ENCODE data around the gene OR5P2.
"Not testable (repeated sequence)": the region's sequence is repeated elsewhere in the genome, so short reads cannot be mapped to it uniquely, and the experiment has no call there.

The OR5P2 gene

GRCh38 chr11:7796842-7797241 is at the start of gene OR5P2:
Gene OR5P2 (minus strand): TSS chr11:7796942. CDS start chr11:7796942, 0 bp downstream.
- DNase-seq (ENCODE audit: low spot score), result no peak

GRCh38 chr11:7846003-7846402 is 49.3 kb upstream of the OR5P2 start:
- no peak for DNase-seq (ENCODE audit: low spot score)

- no peak for DNase-seq (ENCODE audit: low spot score)
Observed at GRCh38 chr11:7844986-7845385, 48.2 kb upstream of the OR5P2 start.

- no peak for DNase-seq (ENCODE audit: low spot score)
Observed at GRCh38 chr11:7844521-7844920, 47.8 kb upstream of the OR5P2 start.

- no peak for DNase-seq (ENCODE audit: low spot score)
Observed at GRCh38 chr11:7840578-7840977, 43.8 kb upstream of the OR5P2 start.

GRCh38 chr11:7833527-7833926 is 36.8 kb upstream of the OR5P2 start:
- no peak for DNase-seq (ENCODE audit: low spot score)

- DNase-seq (ENCODE audit: low spot score), result no peak
Observed at GRCh38 chr11:7830740-7831139, 34.0 kb upstream of the OR5P2 start, which contains the start of gene OR5P3. Gene OR5P3 (minus strand): TSS chr11:7830840.

- DNase-seq (ENCODE audit: low spot score), result no peak
Observed at GRCh38 chr11:7826324-7826723, 29.6 kb upstream of the OR5P2 start.

GRCh38 chr11:7820417-7820816 is 23.7 kb upstream of the OR5P2 start:
- DNase-seq (ENCODE audit: low spot score), result not testable (repeated sequence)

- DNase-seq (ENCODE audit: low spot score), result not testable (repeated sequence)
Observed at GRCh38 chr11:7814897-7815296, 18.2 kb upstream of the OR5P2 start.

GRCh38 chr11:7810301-7810700 is 13.6 kb upstream of the OR5P2 start:
- not testable (repeated sequence) for DNase-seq (ENCODE audit: low spot score)

GRCh38 chr11:7793233-7793632 is 3.5 kb downstream of the OR5P2 start:
- DNase-seq (ENCODE audit: low spot score), result no peak

- no peak for DNase-seq (ENCODE audit: low spot score)
Observed at GRCh38 chr11:7787239-7787638, 9.5 kb downstream of the OR5P2 start.

- DNase-seq (ENCODE audit: low spot score), result no peak
Observed at GRCh38 chr11:7775689-7776088, 21.1 kb downstream of the OR5P2 start.

GRCh38 chr11:7764301-7764700 is 32.4 kb downstream of the OR5P2 start:
- DNase-seq (ENCODE audit: low spot score), result not testable (repeated sequence)

- DNase-seq (ENCODE audit: low spot score), result no peak
Observed at GRCh38 chr11:7759010-7759409, 37.7 kb downstream of the OR5P2 start.

- DNase-seq (ENCODE audit: low spot score), result no peak
Observed at GRCh38 chr11:7749456-7749855, 47.3 kb downstream of the OR5P2 start.

Measured in D341Med (cell line).